Activated naive CD4-positive, alpha-beta T cell treated with Interleukin-2 at 50 U/mL for 16 hours (primary cell): ENCODE results near the gene RBP4.

Experiments used
- DNase-seq: peaks from one replicate; pipeline ENCODE4 v3.0.0-alpha.2; 2020

The RBP4 gene

GRCh38 chr10:93595378-93596161 is 5.5 kb downstream of the RBP4 start:
- DNase-seq = no peak

- DNase-seq = no peak
Measured at GRCh38 chr10:93594518-93594917, 6.5 kb downstream of the RBP4 start.

GRCh38 chr10:93593749-93594148 is 7.3 kb downstream of the RBP4 start:
- no peak for DNase-seq

GRCh38 chr10:93593254-93593653 is 7.8 kb downstream of the RBP4 start:
- no peak for DNase-seq

- no peak for DNase-seq
Measured at GRCh38 chr10:93591065-93591808, 9.8 kb downstream of the RBP4 start.

- DNase-seq = no peak
Measured at GRCh38 chr10:93590638-93591037, 10.4 kb downstream of the RBP4 start.

GRCh38 chr10:93589648-93590562 is 11.1 kb downstream of the RBP4 start:
- no peak for DNase-seq

- DNase-seq = no peak
Measured at GRCh38 chr10:93584445-93584844, 16.6 kb downstream of the RBP4 start.

GRCh38 chr10:93580828-93581227 is 20.2 kb downstream of the RBP4 start:
- no peak for DNase-seq

GRCh38 chr10:93579985-93580711 is 20.9 kb downstream of the RBP4 start:
- no peak for DNase-seq

GRCh38 chr10:93579089-93579488 is 21.9 kb downstream of the RBP4 start:
- DNase-seq = no peak

GRCh38 chr10:93577565-93577964 is 23.5 kb downstream of the RBP4 start:
- DNase-seq = no peak

GRCh38 chr10:93576888-93577287 is 24.1 kb downstream of the RBP4 start:
- no peak for DNase-seq

GRCh38 chr10:93573924-93574323 is 27.1 kb downstream of the RBP4 start:
- DNase-seq = no peak

GRCh38 chr10:93573051-93573909 is 27.8 kb downstream of the RBP4 start:
- DNase-seq = no peak

GRCh38 chr10:93572606-93573005 is 28.4 kb downstream of the RBP4 start:
- DNase-seq = no peak

- DNase-seq = no peak
Measured at GRCh38 chr10:93570383-93570782, 30.7 kb downstream of the RBP4 start.

- DNase-seq = no peak
Measured at GRCh38 chr10:93568105-93568390, 33.0 kb downstream of the RBP4 start.

GRCh38 chr10:93567277-93568104 is 33.5 kb downstream of the RBP4 start:
- DNase-seq = no peak

GRCh38 chr10:93566435-93567276 is 34.4 kb downstream of the RBP4 start, which contains the start of gene FFAR4:
FFAR4 (plus strand) TSS chr10:93566665; CDS start chr10:93566721, 56 bp downstream.
- DNase-seq = no peak
